ENCODE measurements around the gene PRKCI. TPM values are rescaled to one million over a fixed set of nuclear protein-coding genes. Genes with fewer than 3 reads are reported as not detected.

PRKCI gene
- total RNA-seq, 2 donors from 2014 or later: 22.5 to 52.9 TPM

GRCh38 chr3:170354760-170355159 lies 132.5 kb downstream of the PRKCI start:
- no peak overlapping the region for H3K4me3 ChIP-seq
- H3K4me1 ChIP-seq (ENCODE audit: control insufficient read depth in 1 of 2, low read depth in 2 of 2): peaks cover 16 to 18% of the 10 kb centered on the region in 2 donors
- no peaks in the 10 kb centered on the region for H3K27me3 ChIP-seq (replicated peaks; ENCODE audit: insufficient read depth)
- no peak for TF ChIP-seq CTCF (IDR thresholded peaks at IDR 0.05)
- no peaks in the 10 kb centered on the region for H3K9me3 ChIP-seq
- H3K36me3 ChIP-seq: no peaks in the 10 kb centered on the region
- H3K27ac ChIP-seq: no peak overlapping the region
- DNase-seq (ENCODE audit: low spot score) (no peak), ATAC-seq (ENCODE audit: insufficient number of reproducible peaks, low FRiP score, low read depth) (no peak)

Other genes with a start within 250 kb of the PRKCI start
- 1 to 10 TPM; 2.2 to 2.3 TPM for gene GPR160, start 184.4 kb upstream of the PRKCI start, total RNA-seq
- 100 to 1,000 TPM in 1 of 2 donors, 10 to 100 TPM in 1; 78.0 to 123 TPM for gene PHC3, start 40.7 kb upstream of the PRKCI start, total RNA-seq
- gene SKIL, start 135.3 kb downstream of the PRKCI start, total RNA-seq: 100 to 1,000 TPM in 1 of 2 donors, 10 to 100 TPM in 1; 60.1 to 104 TPM
- 1 to 10 TPM; 2.5 to 2.7 TPM for gene CLDN11, start 196.4 kb downstream of the PRKCI start, total RNA-seq

All from thoracic aorta (tissue), 2 donors.